ENCODE measurements around the gene TSPOAP1. TPM values are rescaled to one million over a fixed set of nuclear protein-coding genes. Genes with fewer than 3 reads are reported as not detected.

The TSPOAP1 gene
- total RNA-seq, 1 donor from 2014 or later = 1.3 TPM

DNA sequence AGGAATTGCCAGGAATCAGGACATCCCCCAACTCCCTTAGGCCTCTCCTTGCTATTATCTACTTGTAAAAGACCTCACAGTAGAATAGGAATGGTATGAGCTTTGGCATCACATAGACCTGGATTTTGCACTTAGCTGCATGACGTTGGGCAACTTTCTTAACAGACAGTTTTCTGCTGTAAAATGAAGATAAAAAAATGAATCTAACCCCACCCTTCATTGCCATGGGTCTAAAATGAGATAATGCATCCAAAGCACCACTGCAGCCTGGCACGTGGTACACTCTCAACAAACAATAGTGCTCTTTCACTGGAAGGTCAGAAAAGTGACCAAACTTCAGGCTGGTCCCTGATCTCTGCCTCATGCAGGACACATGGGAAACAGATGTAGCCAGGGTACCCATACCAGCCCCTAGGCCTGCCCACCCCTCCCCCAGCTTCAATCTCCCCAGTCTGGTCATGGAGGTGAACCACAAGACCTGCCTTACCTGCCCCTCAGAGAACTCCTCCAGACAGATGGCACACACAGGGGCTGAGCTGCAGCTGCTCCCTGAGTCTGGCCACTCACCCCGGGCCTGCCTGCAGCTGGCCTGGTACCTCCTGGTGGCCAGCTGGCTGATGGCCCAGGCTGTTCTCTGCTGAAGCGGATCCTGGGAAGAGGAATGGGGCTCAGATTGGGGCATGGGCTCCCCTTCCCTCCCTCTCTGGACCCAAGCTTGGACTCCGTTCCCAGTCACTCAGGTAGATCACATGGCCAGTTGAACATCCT is 31.9 kb upstream of the TSPOAP1 start:
- H3K36me3 Mint-ChIP-seq (ENCODE audit: low read depth, unreplicated experiment) = peaks cover 4% of the 10 kb centered on the region
- H3K4me1 Mint-ChIP-seq (ENCODE audit: unreplicated experiment) = peaks cover 5% of the 10 kb centered on the region

GRCh38 chr17:58358408-58359172 is 30.0 kb upstream of the TSPOAP1 start:
- Mint-ChIP-seq H3K4me3 (ENCODE audit: unreplicated experiment) (no peak overlapping the region), H3K4me1 (ENCODE audit: unreplicated experiment) (peaks cover 10% of the 10 kb centered on the region), H3K9me3 (ENCODE audit: unreplicated experiment) (no peaks in the 10 kb centered on the region), H3K36me3 (ENCODE audit: low read depth, unreplicated experiment) (peaks cover 4% of the 10 kb centered on the region), H3K27me3 (ENCODE audit: unreplicated experiment) (peaks cover 2% of the 10 kb centered on the region), H3K27ac (ENCODE audit: unreplicated experiment) (no peak overlapping the region)
- no peak for DNase-seq (ENCODE audit: low spot score)
- TF ChIP-seq CTCF (IDR thresholded peaks at IDR 0.05; ENCODE audit: unreplicated experiment) = no peak

More for the DNA sequence above, 31.9 kb upstream of the TSPOAP1 start:
- no peak overlapping the region for H3K4me3 Mint-ChIP-seq (ENCODE audit: unreplicated experiment)
- H3K9me3 Mint-ChIP-seq (ENCODE audit: unreplicated experiment) = no peaks in the 10 kb centered on the region
- no peaks in the 10 kb centered on the region for H3K27me3 Mint-ChIP-seq (ENCODE audit: unreplicated experiment)
- H3K27ac Mint-ChIP-seq (ENCODE audit: unreplicated experiment) = no peak overlapping the region
- TF ChIP-seq CTCF (IDR thresholded peaks at IDR 0.05; ENCODE audit: unreplicated experiment) = no peak
- DNase-seq (ENCODE audit: low spot score) = no peak

DNA sequence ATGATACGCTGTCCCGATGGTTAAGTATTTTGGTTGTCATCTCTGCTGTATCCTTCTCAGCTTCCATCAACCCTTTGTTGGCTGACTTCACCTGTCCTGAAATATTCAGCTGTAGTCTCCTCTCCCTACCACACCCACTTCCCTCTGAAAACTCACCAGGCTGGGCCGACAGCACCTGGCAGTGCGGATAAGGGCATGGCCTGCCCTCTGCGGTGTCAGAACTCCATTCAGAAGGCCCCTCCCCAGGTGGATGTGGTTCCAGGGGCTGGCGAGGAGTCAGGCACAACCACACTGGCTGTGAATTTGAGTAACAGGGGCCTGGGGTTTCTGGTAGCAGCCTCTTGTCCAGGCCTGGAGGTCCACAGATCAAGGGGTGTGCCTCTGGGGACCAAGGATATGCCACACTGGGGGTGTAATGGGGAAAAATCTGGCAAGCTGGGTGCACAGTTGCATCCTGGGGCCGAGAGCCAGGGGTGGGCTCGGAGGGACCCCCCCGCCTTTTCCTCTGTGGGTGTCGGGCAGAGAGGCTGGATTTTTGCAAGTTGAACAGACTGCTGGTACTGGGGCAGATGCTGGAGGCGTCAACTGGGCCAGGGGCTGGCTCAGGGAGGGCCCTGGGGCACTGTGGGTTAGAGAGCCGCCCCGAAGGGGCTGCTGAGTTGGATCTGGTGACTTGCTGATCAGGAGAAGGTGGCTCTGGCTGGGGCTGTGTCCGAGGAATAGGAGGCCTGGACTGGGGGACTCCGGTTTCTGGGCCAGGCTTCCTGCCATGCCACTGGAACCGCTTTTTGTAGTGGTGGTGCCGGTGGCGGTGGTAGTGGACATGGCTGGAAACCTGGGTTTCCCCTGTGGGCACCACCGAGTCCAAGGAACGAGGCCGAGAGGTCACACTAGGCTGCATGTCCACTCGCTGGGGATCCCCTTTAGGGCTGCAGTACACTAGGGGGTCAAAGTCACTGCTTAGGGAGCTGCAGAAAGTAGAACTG is 29.0 kb upstream of the TSPOAP1 start:
- Mint-ChIP-seq H3K27ac (ENCODE audit: unreplicated experiment) (no peak overlapping the region), H3K36me3 (ENCODE audit: low read depth, unreplicated experiment) (peaks cover 4% of the 10 kb centered on the region), H3K9me3 (ENCODE audit: unreplicated experiment) (no peaks in the 10 kb centered on the region), H3K27me3 (ENCODE audit: unreplicated experiment) (peaks cover 8% of the 10 kb centered on the region), H3K4me1 (ENCODE audit: unreplicated experiment) (peaks cover 17% of the 10 kb centered on the region), H3K4me3 (ENCODE audit: unreplicated experiment) (no peak overlapping the region)
- DNase-seq (ENCODE audit: low spot score) = no peak
- no peak for TF ChIP-seq CTCF (IDR thresholded peaks at IDR 0.05; ENCODE audit: unreplicated experiment)

DNA sequence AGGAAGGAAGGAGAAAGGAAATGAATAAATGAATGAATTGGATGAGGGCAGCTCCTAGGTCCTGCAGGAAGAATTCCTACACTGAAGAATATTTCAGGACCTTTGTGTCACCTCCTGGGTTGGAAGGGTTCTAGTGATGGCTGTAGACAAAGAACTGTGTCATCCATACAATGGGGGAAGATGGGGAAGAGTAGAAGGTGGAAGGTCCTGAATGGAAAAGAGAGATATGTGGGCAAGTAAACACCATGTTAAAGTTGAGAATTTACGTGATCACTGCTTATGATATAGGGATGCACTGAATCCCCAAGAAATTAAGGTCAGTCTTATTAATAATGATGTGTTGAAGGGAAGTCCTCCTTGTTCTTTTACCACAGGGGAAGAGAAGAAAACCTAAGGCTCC is 27.6 kb upstream of the TSPOAP1 start:
- Mint-ChIP-seq H3K4me1 (ENCODE audit: unreplicated experiment) (peaks cover 23% of the 10 kb centered on the region), H3K4me3 (ENCODE audit: unreplicated experiment) (no peak overlapping the region), H3K9me3 (ENCODE audit: unreplicated experiment) (no peaks in the 10 kb centered on the region), H3K27ac (ENCODE audit: unreplicated experiment) (no peak overlapping the region), H3K27me3 (ENCODE audit: unreplicated experiment) (peaks cover 11% of the 10 kb centered on the region), H3K36me3 (ENCODE audit: low read depth, unreplicated experiment) (peaks cover 3% of the 10 kb centered on the region)
- no peak for DNase-seq (ENCODE audit: low spot score)
- TF ChIP-seq CTCF (IDR thresholded peaks at IDR 0.05; ENCODE audit: unreplicated experiment) = no peak
